Activated CD8-positive, alpha-beta memory T cell treated with anti-CD3 and anti-CD28 coated beads, Interleukin-2, amount 50 U/mL, for 24 hours (primary cell): ENCODE measurements around the gene ACOT7.

Experiments used
- DNase-seq: peaks from one replicate; pipeline ENCODE4 v3.0.0-alpha.2; 2020; ENCODE audit errors: extremely low read depth

ACOT7 gene

DNA sequence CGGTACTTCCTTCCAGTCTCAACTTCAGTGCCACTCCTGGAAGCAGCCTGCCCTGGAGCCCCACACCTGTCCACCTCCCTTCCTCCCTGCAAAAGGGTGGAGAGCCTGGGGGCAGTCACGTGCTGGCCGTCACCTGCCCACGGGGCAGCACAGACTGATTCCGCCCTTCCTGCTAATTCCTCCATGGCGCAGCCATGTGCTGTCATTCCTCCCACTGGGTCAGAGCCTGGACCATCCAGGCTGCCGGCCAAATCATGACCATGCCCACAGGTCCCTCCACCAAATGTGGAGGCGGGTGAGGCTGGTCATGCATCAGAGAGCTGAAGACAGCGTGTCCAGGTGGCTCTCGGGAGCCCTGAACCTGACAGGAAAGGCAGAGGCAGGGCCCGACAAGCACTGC is 108.2 kb downstream of the ACOT7 start:
- DNase-seq = no peak

- no peak for DNase-seq
These were observed 110.8 kb downstream of the ACOT7 start for GRCh38 chr1:6282577-6283270.

- DNase-seq = no peak
These were observed 111.8 kb downstream of the ACOT7 start for GRCh38 chr1:6281511-6282402.

DNA sequence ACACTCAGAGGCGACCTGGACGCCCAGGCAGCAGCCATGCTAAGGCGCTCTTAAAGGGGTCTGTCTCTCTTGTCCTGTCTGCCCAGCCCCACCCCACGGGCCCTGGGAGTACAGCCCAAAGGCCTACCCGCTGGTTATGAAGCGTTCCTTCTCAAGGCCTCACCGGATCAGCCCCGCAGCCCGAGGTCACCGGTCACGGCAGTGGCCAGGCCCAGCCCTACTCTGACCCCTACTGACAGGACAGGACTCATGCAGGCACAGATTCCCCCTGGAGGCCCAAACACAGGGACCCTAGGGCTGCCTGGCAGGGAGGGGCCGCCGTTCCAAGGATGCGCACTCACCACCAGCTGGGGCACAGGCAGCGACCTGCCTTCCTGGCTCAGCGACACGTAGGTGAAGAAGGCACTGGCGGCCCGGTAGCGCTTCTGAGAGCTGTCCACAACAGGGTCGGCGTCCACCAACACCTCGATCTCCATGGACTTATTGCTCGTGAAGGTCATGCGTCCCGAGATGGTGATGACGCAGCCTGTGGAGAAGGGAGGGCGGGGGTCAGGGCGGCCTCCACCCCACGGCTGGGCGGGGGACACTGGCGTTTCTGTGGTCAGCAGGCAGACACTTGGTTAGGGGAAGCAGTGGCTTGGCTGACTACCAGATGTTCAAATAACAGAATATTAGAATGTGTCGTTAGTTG is 112.7 kb downstream of the ACOT7 start:
- no peak for DNase-seq

DNA sequence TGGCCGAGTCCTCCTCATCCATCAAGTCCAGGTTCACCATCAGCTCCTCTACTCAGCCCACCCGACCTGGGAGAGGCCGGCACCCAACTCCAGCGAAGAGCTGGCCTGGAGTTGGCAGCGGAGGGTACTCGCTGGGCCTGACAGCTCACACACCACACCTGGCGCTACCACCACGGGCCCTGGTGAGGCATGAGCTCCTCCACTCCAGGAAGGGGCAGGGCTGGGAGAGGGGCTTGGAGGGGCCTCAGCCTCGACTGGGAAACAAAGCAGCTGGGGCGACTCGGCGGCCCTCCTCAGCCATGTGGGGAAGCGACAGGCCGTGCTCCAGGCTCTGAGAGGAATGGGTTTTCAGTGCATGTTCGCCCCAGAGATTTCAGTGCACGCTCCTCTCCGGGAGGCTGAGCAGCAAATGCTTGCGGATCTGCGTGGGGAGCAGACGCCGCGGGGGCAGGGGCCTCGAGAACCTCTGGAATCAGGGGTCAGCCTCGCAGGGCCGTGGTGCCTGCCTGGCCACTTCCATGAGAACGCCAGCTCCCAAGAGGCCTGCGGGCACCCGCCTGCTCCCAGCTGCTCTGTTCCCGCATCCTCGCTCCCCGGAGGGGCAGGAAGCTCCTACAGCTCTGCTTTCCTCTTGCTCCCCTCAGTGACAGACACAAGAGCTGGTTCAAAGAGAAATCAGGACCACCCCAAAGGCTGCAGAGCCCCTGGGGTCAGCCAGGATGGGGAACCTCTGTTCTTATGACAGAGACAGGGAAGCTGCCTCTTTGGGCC is 113.8 kb downstream of the ACOT7 start:
- no peak for DNase-seq

DNA sequence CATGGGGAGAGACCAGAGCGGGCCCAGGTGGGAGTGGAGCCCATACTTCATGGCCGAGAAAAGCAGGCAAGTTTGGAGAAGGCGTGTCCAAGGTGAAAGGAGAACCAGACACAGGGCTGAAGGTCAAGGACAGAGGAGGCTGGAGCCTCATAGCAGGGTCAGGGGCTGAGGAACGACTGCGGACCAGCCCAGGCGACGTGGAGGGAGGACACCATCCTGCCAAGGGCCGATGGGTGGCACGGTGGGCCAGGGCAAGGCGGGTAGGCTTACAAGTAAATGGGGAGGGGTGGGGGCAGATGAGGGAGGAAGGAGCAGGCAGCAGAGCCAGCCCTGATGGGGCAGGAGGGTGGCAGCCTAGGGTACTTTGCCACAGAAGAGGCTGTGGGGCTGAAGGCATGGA is 114.5 kb downstream of the ACOT7 start:
- no peak for DNase-seq

DNA sequence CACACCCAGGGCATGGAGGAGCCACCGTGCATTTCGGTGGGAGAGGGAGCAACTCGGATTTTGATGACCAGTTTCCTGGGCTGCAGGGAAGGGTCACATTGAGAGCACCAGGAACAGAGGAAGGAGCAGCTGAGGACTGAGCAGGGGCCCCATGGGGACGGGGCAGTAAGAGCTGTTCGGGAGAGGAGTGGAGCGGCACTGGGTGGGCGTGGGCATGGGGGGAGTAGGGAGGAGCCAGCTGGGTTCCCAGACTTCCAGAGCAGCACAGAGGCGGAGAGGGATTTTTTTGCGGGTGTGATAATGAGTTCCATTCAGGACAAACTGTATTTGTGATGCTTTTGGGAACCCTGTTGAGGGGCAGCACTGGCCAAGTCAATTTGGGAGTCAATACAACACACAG is 115.3 kb downstream of the ACOT7 start:
- DNase-seq = no peak

GRCh38 chr1:6276811-6277555 is 116.6 kb downstream of the ACOT7 start:
- no peak for DNase-seq

DNA sequence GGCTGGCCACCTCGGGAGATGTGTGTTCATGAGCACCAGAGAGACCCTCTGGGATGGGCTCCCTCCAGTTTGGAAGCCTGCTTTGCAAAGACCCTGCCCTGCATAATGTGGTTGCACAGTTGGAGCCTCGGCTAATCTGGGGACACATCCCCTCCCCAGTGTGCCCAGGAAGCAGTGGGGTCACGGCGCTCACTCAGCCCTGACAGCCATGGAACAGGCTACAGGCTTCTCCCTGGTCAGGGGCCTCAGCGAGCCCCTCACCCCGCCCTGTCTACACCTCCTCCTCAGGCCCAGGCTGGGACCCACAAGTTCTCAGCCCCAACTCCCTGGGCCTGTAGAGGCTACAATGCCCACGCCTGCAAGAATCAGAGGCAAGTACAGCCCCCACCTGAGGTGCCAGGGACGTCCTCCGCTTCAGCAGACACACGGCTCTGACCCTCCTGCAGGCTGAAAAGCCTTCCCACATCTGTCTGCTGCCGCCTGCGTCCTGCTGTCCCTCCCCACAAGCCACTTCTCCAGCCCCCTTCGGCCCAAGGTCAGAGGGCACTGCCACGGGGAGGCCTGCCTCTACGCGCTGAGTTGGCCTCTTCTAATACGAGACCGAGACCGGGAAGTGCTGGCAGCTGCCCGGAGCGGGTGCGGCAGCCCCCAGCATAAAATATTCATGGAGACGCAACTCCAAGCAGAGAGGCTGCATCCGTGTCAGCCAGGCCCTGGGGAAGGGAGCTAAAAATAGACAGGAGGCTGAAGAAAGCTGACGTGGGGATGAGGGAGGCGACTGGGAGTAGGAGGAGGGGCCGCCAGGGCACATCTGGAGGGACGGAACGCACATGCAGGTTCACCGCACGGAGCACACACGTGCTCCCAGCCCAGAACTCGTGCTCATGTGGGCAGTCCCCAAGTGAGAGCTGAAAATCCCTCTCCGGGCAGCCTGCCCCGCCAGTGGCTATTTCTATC is 117.5 kb downstream of the ACOT7 start:
- DNase-seq = no peak

- DNase-seq = no peak
These were observed 118.9 kb downstream of the ACOT7 start for GRCh38 chr1:6274622-6275139.

- no peak for DNase-seq
These were observed 119.5 kb downstream of the ACOT7 start for GRCh38 chr1:6274102-6274501.

DNA sequence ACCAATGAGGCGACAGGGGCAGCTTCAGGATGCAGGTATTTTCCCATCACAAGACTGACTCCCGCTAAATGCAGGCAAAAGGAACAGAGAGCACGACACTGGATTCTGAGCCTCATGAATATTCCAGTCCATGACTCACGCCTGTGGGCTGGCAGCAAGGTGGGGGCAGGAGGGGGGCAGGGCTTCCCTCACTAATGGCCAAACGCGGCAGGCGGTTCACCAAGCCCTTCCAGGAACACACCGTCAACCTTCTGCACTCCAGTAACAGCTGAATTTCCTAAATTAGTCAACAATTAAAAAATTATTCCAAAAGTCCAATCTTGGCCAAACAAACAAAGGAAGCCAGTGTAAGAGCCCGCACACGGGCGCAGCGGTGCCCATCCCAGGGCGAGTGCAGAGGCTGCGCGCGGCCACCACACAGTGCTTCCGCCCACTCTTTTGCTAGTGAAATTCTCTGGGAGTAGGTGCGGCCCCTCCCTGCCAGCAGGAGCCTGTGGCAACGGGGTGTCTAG is 120.1 kb downstream of the ACOT7 start:
- DNase-seq = no peak

- DNase-seq = no peak
These were observed 120.7 kb downstream of the ACOT7 start for GRCh38 chr1:6272868-6273267.

DNA sequence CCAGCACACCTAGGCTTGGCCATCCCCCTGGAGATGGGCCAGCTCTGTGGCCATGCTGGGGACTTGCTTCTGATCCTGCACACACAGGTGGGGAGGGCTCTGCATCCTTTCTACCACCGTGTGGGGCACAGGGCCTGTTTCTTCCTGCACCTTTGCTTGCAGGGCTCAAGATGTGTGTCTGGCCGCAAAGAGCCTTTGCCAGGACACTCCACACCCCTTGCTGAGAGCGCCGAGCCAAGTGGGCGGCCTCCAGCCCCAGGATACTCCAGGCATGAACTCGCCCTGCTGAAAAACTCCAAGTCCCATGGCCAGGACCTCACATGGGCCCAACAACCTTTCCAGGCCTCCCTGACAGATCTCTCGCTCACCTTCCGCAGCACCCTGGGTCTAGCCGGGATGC is 121.1 kb downstream of the ACOT7 start:
- no peak for DNase-seq

GRCh38 chr1:6271554-6271953 is 122.0 kb downstream of the ACOT7 start:
- DNase-seq = no peak

GRCh38 chr1:6271006-6271405 is 122.6 kb downstream of the ACOT7 start:
- DNase-seq = no peak

GRCh38 chr1:6270401-6270800 is 123.2 kb downstream of the ACOT7 start:
- DNase-seq = no peak

DNA sequence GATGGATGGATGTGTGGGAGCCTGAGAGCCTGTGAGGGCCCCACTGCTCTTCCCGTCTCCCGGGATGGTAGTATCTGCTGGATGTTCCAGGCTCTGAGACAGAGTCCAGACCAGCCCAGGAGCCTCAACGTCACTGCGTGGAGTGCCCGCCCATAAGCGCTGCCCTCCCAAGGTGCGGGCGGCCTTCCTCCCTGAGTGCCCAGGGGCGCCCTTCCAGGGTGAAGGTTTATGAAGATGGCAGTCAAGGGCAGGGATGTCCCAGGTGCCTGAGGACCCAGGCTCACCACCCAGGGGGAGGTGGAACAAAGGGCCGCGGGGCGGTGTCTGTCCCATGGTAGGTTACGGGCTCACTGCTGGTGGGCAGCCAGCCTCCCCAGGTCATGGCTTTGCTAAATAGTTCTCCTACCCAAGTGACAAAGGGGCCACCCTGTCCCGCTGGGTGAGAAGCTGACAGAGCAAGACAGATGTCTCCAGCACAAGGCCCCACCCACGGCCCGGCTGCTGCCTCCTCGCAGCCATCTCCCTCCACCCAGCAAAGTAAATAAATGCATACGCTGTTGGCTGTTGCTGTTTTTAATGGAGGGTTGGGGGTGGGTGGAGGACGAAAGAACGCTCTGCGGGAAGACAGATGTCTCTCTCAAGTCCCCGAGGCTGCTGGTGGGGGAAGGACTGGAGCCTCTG is 123.7 kb downstream of the ACOT7 start:
- DNase-seq = no peak

GRCh38 chr1:6269296-6269695 is 124.3 kb downstream of the ACOT7 start:
- no peak for DNase-seq
